HG03045 (cell line): ENCODE measurements around the gene ENPP6.

ENCODE experiments used
- ATAC-seq: cut with Tn5 transposase; IDR thresholded peaks from one replicate; pipeline ENCODE4 v1.9.1; 2021; ENCODE audit warnings: mild to moderate bottlenecking, moderate library complexity; ENCODE audit not compliant: unreplicated experiment

Gene ENPP6

DNA sequence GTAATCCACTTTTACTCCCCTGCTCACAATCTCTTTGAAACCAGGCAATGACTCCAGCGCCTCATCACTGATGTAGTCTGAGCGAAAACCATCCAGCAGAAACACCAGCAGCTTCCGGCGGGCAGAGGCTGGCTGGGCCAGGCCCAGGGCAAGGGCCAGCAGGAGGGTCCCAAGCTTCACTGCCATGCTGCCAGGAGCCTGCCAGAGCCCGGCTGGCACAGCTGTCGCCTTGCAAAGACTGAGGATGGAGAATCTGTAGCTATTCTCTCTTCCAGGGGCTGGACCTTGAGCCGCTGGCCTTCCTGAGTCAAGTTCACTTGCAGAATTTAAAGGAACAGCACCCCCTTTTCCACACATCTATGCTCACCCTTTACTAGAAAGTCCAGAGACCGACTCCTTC, at the start of gene ENPP6:
Gene ENPP6, minus strand, starts transcription at position 240 of the 400 bp plus-strand sequence. Its CDS starts 54 bp downstream, at position 186.
- ATAC-seq, result no peak

DNA sequence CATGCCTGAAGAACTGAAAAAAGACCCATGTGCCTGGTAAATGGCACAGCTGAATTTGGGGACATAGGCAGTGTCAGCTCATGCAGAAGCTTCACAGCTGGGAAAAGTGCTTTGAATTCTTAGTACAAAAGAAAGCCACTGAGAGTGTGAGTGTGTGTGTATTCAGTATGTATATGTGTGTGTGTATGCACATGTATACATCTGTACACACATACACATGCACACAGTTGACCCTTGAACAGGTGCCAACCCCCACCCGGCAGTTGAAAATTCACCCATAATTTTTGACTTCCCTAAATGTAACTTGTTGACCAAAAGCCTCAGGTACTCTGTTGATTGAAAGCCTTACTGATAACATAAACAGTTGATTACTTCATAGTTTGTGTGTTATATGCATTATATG, 49.5 kb upstream of the ENPP6 start:
- ATAC-seq, result no peak

DNA sequence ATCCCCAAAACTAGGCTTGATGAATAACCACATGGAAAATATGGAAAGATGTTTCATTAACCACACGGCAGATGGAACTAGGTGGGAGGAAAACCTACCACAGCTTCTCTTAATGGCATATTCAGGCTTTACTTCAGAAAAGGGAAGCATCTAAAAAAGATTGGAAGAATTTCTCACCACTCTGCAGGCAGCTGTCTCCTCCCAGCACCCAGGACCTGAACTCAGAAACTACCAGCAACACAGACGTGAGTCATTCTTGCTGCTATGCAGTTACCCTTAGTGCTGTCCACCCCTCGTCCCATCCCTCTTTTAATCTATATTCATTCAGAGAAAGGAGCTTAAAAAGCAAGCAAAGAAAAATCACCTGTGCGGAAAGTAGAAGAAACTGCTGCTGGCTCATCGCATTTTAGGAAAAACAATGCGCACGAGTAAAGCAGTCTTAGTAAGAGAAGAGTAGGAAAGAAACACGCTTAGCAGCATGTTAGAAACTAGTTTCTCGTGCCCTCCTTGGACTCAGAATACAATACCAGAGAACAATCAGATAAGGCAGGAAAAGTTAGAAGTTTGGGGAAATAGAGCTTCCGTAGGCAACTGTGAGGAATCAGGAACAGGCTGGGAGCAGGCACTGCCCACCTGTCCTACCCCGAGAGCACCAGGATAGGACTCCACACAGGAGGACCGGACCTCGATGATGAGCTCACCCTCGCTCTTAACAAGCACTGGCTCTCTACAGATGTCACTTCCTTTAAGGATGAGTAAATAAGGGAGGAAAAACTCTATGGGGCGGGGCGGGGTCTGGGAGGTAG, 48.1 kb upstream of the ENPP6 start:
- peak; percentile 27 for ATAC-seq

DNA sequence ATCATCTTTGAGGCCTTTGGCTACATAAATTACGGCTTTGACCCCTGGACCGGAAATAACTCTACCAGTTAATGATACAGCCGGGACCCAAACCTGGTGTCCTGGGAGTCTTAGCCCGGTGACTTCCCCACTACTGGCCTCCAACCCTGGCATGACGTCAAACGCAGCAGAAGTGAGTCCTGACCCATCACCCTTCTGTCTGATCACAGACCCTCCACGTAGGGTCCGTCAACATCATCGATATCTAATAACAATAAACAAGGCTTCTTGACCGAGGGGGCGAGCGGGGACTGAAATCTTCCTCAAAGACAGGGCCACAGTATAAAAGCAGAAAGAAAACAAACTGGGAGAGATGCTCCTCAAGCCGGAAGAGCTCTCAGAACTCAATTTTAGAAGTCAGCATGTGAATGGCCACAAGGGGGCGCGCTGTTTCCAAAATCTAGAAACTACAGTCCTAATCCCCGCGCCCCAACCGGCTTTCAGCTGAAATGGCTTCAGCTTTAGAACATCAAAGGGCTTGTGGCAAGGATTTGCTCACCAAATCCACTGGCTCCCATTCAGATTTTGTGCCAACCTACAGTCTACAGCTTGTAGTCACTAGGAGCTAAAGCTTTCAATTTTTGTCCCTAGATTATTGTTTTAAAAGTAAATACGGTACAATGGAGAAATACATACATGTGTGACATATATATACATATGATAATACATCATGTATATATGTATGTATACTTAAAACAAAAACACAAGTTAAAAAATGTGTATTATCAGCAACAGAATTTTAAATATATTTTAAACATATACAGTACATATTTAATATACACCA, 46.4 kb upstream of the ENPP6 start:
- peak; percentile 30 for ATAC-seq

DNA sequence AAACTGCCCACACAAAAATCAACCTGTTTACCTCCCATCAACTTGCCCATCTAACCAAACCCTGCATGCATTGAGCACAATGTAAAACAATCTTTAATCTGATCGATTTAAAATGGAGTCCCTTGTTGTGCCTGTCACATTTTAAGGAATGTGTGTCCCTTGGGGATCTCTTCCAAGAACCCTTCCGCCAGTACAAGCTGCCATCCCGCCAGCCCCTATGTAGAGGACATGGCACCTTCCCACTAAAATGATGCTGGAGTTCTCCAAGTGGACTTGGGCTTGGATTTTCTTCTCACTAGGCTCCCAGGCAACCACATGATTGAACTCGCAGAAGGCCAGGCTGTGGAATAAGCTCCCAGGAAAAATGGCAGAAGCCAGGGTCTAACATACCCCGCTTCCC, 45.8 kb upstream of the ENPP6 start:
- ATAC-seq, result no peak

DNA sequence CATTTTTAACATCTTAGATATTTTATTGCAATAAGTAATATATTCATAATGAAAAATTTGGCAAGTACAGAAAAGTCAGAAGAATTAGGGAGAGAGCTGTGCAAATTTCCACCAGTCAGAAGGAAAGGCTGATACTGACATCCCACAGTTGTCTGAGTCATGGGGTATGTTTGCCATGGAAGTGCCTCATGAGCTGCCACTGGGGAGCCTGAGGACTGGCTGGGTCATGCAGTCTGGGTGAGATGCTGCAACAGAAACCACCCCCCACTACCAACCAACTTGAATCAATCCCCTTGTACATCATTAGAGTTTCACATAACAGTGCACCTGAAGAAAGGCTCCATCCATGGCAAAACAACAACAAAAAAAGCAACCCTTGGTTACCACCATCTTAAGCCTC, 45.2 kb upstream of the ENPP6 start:
- ATAC-seq, result no peak

DNA sequence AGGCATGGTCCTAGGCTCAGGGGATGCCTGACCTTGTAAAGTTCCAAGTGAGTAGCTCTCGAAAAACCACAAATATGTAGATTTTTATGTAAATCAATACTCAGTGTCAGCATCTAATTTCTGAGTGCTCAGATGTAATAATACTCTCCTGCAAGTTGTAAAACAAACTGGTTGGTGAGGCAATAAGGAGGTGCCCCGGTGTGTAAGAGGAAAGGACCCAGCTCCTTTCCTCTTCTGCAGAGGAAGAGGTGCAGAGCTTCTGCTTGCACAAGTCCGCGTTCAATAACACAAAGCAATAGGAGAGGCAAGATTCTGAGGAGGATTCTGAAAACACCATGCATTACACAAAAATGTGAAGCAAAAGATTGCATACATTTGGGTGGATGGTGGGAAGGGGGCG, 43.6 kb upstream of the ENPP6 start:
- ATAC-seq, result no peak

DNA sequence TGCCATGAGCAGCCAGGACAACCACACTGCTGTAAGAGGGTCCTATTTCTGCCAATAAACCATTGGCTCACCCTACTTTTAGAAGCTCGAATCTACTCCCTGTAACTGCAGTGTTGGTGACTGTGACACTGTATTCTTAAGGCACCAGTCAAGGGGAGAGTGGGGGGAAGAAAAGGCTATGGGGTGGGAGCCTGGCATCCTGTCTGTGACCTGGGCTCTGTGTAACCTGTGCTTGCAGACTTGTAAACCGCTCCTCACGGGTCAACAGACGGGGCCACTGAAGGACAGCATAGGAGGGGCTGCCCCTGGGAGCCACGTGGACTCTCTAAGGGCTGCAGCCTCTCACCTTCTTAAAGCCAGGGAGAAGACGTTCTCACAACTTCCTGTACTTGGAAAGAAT, 42.2 kb upstream of the ENPP6 start:
- ATAC-seq, result no peak

DNA sequence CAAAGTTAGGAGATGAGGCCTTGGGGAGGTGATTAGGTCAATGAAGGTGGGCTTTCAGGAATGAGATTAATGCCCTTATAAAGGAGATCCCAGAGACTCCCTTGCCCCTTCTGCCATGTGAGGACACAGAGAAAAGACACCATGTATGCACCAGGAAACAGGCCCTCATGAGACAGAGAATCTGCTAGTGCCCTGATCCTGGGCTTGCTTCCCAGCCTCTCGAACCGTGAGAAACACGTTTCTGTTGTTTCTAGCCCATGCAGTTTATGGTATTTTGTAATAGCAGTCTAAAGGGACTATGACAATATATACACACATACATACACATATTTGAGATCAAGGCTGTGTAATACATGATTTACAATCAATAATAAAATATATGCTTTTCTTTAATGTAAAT, 41.4 kb upstream of the ENPP6 start:
- no peak for ATAC-seq

DNA sequence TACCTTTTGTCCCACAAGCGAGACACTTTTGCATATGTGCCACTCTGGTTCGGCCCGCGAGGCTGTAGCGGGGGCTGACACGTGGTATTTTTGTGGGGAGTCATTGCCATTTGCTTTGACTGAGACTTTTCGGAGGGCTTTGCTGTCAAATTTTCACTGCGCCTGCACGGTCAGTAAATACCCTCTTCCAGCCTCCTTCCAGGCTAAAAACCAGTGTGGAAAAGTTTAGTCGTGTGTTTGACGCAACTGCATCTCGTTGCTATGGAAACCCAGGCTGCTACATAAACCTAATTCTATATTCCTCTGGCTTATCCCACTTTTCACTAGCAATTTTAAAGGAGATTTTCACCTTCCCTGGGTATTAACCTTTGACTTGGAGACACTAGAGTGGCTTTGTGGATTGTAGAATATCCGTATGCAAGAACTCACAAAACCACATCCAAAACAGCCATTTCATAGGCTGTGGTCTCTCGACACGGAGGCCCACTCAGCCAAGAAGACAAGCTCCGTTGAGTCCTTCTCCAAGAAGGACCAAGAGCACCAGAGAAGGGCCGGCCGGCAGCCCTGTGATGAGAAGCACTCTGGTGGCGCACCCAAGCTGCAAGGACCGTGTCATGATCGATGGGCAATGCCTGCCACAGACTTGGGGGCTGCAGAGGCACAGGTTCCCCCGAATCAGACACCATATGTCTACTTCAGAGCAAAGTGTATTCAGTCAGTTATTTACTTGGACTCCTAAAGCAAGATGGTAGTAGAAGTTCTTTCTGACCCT, 38.4 kb upstream of the ENPP6 start:
- no peak for ATAC-seq

DNA sequence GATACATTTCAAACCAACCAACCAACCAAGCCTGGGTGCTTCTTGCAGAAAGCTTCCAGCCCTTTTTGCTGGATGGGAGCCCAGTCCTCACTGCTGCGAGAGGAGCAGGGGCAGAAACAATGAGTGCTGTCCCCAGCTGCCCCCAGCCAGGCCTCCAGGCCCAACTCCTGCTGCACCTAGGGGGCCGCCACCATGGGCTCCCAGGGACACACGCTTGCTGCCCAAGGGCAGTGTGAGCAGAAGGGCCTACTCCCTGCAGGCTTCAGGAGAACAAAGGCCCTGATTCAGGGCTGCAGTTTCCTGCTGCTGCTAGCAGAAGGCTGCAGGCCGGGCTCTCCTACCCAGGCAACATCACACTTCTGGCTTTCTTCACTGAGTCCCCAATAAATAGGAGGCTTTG, 37.7 kb upstream of the ENPP6 start:
- ATAC-seq, result no peak

DNA sequence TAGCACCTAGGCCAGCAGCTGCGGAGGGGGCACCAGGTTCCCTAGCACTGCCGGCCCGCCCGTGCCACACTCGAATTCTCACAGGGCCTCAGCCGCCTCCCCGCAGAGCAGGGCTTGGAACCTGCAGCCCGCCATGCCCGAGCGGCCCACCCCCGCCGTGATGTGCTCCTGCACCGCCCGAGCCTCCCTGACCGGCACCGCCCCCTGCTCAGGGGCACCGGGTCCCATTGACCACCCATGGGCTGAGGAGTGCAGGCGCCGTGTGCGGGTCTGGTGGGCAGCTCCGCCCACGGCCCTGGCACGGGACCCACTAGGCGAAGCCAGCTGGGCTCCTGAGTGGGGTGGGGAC, 35.4 kb upstream of the ENPP6 start:
- no peak for ATAC-seq

DNA sequence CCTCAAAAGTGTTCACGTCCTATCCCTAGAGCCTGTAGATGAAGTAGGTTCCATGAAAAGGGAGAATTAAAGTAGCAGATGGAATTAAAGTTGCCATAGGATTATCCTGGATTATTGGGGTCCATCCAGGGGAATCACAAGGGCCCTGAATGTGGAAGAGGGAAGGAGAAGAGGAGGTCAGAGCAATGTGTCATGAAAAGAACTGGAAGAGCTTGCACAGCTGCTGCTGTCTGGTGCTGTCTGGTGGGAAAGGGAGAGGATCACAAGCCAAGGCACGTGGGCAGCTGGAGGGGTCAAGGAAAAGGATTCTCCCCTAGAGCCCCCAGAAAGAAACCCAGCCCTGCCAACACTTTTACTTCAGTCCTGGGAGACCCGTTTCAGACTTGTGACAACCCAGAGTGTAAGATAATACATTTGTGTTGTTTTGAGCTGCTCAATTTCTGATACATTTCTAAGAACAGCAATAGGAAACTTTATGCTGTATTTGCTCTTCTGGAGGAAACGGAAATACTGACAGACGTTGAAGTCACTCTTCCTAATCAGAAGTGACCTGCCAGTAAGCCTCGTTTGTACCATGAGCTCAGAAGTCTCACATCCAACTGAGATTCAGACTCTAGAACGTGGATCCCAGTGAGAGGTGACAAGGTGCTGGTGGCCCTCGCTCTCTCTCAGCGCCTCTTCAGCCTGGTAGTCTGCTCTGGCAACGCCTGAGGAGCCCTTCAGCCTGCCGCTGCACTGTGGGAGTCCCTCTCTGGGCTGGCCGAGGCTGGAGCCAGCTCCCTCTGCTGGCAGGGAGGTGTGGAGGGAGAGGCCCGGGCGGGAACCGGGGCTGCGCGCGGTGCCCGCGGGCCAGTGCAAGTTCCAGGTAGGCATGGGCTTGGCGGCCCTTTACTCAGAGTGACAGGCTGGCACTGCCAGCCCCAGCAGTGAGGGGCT, 34.7 kb upstream of the ENPP6 start:
- ATAC-seq, result no peak

DNA sequence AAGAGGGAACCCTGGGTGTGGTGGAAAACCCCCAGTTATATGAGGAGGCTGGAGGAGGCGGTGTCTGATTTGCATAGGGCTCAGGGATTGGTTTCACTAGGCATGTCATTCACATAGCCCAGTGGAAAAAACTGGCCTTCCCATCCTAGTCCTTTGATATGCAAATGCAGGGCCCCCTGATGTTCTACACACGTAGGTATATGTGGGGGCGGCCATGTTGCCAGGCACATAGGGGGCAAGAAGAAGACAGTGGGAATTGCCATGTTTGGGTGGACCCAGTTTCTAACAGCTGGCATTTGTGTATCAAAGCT, 34.0 kb upstream of the ENPP6 start:
- ATAC-seq, result no peak

DNA sequence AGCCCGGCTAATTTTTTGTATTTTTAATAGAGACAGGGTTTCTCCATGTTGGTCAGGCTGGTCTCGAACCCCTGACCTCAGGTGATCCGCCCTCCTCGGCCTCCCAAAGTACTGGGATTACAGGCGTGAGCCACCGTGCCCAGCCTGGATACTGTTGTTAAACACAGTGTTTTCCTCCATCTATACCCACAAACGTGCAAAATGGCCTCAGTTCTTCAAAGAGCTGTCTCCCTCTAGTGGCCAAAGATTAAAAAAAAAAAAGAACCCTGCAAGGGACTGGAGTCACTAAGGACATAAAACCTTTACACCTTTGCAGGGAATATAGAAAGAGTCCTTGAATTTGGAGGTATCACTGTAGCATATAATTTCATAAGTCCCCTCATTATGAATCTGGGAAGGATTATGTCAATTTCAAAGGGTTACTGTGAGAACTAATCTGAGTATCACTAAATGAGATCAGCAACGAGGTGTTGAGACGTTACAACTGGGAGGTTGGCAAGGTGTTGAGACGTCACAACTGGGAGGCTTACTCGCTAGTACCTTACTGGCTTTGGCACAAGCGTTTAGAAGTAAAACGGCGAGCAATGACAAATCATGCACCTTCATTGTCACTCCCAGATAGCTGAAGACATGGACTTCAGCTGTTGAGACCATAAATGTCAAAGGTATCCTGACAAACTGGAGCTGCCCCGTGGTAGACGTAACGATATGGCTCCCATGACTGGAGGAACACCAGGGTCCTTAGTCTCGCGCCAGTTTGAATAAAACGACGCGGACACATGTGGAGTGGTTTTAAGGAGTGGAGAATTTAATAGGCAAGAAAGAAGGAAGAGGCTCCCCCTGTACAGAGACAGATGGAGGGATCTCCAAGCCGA, 33.4 kb upstream of the ENPP6 start:
- no peak for ATAC-seq

DNA sequence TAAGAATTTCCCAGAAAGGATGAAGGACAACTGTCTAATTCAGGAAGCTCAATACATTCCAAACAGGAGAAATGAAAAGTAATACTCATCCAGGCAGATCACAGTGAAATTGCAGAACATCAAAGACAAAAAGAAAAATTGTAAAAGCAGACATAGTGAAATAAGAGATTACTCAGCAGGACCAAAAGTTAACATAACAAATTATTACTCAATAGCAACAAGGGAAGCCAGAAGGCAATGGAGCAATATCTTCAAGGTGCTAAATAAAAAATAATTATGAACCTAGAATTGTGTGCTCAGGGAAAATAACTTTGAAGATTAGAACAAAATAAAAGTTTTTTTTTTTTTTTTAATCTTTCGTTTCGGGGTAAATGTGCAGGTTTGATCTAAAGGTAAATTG, 30.5 kb upstream of the ENPP6 start:
- no peak for ATAC-seq

DNA sequence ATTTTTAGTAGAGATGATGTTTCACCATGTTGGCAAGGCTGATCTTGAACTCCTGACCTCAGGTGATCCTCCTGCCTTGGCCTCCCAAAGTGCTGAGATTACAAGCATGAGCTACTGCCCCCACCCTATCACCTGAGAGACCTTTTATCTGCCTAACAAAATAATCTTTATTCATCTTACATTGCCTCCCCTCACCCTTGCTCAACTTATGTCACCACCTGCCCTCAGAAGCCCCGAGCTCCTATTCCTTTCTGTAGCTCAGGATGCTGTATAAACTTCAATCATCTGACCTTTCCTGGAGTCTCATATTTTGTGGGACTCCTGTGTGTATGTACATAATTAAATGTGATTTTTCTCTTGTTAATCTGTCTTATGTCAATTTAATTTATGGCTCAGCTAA, 29.7 kb upstream of the ENPP6 start:
- no peak for ATAC-seq

DNA sequence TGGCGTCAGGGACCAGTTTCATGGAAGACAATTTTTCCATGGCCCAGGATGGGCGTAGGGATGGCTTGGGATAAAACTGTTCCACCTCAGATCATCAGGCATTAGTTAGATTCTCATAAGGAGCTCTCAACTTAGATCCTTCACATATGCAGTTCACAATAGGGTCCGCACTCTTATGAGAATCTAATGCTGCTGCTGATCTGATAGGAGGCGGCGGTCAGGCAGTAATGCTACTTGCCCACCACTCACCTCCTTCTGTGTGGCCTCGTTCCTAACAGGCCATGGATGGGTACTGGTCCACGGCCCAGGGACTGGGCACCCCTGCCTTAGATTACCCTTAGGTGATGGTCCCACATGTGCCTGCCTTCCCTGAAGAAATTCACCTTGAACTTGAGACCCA, 28.8 kb upstream of the ENPP6 start:
- ATAC-seq, result no peak

DNA sequence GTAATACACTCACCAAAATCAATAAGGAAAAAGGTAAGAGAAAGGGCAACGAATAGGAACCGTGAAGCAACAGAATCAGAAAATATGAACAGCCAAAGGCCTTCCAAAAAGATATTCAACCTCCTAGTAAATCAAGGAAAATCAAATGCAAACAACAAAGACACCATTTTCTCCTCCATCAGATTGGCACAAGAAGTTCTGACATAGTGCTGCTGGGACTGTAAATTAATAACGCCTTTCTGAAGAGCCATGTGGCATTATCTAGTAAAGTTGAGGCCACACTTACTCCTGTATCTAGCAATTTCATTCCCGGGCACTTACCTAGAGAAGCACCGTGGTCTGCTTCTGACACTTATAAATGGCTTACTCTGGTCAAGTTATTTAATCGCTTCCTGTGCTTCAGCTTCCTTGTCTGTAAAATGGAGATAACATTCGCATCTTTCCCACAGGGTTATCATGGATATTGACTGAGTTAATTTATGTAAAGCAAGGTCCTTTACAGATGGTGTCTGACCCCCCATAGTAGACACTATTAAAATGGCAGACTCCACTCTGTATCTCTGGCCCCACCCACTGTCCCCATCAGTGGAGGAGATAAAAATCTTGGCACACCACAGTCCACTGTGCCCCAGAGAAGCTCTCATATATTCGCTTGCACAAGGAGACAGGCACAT, 20.5 kb upstream of the ENPP6 start:
- ATAC-seq, result no peak
